ENCODE results near the gene ICAM4. TPM values are rescaled to one million over a fixed set of nuclear protein-coding genes. Genes with fewer than 3 reads are reported as not detected.

The ICAM4 gene
- total and polyA plus RNA-seq, 9 of the 15 experiments (the other 6 are each of a cell fraction or from before 2014, with no cell fraction given) = 14.1 to 86.1 (median 29.6) TPM

DNA sequence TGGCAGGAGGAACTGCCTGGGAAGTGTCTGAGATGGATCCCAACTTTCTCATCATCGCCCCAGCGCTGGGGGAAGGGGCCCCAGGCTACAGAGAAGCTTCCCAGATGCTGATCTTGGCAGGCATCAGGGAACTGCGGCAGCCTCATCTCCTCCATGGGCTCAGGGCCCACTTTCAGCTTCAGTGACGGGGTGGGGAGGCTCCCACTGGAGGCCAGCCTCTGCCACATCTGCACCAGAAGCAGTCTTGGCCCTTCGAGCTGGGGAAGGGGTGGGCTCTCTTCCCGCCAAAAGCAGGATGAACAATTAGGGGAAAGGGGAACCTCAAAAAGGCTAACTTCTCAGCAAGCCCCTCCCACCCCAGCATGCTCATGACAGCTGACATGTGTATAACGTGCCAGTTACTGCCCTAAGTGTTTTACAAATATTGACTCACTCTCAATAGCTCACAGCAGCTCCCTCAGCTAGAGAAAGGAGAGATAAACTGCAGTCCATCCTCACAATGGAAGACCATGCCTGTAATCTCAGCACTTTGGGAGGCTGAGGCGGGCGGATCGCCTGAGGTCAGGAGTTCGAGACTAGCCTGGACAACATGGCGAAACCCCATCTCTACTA is 48.5 kb upstream of the ICAM4 start (continued):
- TF ChIP-seq MEIS2 (IDR thresholded peaks at IDR 0.05; ENCODE audit: partially characterized antibody) = peak; percentile 11
- TF ChIP-seq MCM2 (IDR thresholded peaks at IDR 0.05; ENCODE audit: low read depth) = no peak
- TF ChIP-seq ZNF79 (CRISPR knock-in tag; IDR thresholded peaks at IDR 0.05; ENCODE audit: low read depth) = no peak
- TF ChIP-seq, protein P1, sequence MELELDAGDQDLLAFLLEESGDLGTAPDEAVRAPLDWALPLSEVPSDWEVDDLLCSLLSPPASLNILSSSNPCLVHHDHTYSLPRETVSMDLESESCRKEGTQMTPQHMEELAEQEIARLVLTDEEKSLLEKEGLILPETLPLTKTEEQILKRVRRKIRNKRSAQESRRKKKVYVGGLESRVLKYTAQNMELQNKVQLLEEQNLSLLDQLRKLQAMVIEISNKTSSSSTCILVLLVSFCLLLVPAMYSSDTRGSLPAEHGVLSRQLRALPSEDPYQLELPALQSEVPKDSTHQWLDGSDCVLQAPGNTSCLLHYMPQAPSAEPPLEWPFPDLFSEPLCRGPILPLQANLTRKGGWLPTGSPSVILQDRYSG (tag; conservative IDR thresholded peaks at IDR 0.05; ENCODE audit: low read depth) = no peak
- TF ChIP-seq KAT8 (IDR thresholded peaks at IDR 0.05; ENCODE audit: low read depth) = no peak
- no peak for TF ChIP-seq PHF20 (IDR thresholded peaks at IDR 0.05; ENCODE audit: partially characterized antibody)
- TF ChIP-seq, protein P2, sequence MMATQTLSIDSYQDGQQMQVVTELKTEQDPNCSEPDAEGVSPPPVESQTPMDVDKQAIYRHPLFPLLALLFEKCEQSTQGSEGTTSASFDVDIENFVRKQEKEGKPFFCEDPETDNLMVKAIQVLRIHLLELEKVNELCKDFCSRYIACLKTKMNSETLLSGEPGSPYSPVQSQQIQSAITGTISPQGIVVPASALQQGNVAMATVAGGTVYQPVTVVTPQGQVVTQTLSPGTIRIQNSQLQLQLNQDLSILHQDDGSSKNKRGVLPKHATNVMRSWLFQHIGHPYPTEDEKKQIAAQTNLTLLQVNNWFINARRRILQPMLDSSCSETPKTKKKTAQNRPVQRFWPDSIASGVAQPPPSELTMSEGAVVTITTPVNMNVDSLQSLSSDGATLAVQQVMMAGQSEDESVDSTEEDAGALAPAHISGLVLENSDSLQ (IDR thresholded peaks at IDR 0.05) = peak; percentile 22; the same call in 1 of the 2 replicates
- TF ChIP-seq, protein P3, sequence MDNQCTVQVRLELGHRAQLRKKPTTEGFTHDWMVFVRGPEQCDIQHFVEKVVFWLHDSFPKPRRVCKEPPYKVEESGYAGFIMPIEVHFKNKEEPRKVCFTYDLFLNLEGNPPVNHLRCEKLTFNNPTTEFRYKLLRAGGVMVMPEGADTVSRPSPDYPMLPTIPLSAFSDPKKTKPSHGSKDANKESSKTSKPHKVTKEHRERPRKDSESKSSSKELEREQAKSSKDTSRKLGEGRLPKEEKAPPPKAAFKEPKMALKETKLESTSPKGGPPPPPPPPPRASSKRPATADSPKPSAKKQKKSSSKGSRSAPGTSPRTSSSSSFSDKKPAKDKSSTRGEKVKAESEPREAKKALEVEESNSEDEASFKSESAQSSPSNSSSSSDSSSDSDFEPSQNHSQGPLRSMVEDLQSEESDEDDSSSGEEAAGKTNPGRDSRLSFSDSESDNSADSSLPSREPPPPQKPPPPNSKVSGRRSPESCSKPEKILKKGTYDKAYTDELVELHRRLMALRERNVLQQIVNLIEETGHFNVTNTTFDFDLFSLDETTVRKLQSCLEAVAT (IDR thresholded peaks at IDR 0.05) = no peak
- TF ChIP-seq, protein P4, sequence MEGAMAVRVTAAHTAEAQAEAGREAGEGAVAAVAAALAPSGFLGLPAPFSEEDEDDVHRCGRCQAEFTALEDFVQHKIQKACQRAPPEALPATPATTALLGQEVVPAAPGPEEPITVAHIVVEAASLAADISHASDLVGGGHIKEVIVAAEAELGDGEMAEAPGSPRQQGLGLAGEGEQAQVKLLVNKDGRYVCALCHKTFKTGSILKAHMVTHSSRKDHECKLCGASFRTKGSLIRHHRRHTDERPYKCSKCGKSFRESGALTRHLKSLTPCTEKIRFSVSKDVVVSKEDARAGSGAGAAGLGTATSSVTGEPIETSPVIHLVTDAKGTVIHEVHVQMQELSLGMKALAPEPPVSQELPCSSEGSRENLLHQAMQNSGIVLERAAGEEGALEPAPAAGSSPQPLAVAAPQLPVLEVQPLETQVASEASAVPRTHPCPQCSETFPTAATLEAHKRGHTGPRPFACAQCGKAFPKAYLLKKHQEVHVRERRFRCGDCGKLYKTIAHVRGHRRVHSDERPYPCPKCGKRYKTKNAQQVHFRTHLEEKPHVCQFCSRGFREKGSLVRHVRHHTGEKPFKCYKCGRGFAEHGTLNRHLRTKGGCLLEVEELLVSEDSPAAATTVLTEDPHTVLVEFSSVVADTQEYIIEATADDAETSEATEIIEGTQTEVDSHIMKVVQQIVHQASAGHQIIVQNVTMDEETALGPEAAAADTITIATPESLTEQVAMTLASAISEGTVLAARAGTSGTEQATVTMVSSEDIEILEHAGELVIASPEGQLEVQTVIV (CRISPR knock-in tag; IDR thresholded peaks at IDR 0.05; ENCODE audit: borderline replicate concordance) = no peak
- no peak for TF ChIP-seq RFX7 (CRISPR knock-in tag; IDR thresholded peaks at IDR 0.05)
- TF ChIP-seq KAT7 (CRISPR knock-in tag; IDR thresholded peaks at IDR 0.05; ENCODE audit: borderline replicate concordance) = no peak
- TF ChIP-seq SREBF1 (IDR thresholded peaks at IDR 0.05; ENCODE audit: borderline replicate concordance, low read depth, low read length) = no peak
- no peak for TF ChIP-seq NR4A1 (CRISPR knock-in tag; IDR thresholded peaks at IDR 0.05)
- TF ChIP-seq NR4A1 (tag; IDR thresholded peaks at IDR 0.05) = no peak
- TF ChIP-seq RB1 (IDR thresholded peaks at IDR 0.05; ENCODE audit: low read depth) = no peak
- TF ChIP-seq, protein P5, sequence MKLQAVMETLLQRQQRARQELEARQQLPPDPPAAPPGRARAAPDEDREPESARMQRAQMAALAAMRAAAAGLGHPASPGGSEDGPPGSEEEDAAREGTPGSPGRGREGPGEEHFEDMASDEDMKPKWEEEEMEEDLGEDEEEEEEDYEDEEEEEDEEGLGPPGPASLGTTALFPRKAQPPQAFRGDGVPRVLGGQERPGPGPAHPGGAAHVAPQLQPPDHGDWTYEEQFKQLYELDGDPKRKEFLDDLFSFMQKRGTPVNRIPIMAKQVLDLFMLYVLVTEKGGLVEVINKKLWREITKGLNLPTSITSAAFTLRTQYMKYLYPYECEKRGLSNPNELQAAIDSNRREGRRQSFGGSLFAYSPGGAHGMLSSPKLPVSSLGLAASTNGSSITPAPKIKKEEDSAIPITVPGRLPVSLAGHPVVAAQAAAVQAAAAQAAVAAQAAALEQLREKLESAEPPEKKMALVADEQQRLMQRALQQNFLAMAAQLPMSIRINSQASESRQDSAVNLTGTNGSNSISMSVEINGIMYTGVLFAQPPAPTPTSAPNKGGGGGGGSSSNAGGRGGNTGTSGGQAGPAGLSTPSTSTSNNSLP (IDR thresholded peaks at IDR 0.05; ENCODE audit: borderline replicate concordance, low read depth, low read length) = no peak
- no peak for TF ChIP-seq NFXL1 (CRISPR knock-in tag; IDR thresholded peaks at IDR 0.05)
